GM12874 (cell line): Measurements from ENCODE around the gene PRR33.

Experiments
- TF ChIP-seq, protein P1 (sequence below): IDR thresholded peaks from 2 replicates; pipeline ENCODE4 v1.5.1; 2011; ENCODE audit warnings: low read depth, mild to moderate bottlenecking, control low read depth, low read length, moderate library complexity; ENCODE audit not compliant: insufficient read depth

The PRR33 gene

DNA sequence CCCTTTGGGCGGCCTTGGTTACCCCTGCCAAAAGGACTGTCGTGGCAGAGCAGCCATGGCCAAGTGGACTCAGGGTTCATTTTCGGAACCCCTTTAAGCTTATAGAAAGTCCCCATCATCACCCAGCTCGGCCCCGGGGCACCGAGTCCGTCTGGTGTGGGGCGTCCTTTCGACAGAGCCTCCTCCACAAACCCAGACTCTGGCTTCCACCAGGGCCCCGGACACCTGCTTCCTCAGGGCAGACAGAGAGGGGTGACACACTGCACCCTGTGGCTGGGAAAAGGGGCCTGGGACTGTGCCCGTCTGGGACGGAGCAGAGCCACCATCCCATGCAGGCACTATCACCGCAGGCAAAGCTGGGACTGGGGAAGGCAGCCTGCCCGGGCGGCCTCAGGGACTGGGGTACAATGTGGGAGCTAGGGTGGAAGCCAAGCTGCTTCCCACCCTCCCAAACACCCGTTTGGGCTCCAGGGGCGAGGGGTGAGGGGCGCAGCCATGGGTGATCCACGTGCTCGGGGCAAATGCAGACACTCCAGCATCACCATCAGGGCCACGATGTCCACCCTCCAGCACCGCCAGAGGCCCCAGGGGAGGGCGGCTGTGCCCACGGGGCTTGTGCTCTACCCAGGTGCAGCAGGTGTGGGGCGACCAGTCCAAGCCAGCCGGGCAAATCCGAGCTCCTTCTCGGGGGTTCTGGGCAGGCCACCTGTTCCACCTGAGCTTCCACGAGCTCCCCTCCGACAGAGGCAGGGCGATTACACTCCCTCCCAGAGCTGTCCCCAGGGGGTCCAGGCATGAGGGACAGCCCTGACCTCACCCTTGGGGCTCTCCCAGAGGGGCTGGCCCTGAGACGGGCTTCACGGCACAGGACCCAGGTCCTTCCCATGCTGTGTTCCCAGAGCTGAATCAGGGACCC, 43.7 kb upstream of the PRR33 start:
- TF ChIP-seq, protein P1, sequence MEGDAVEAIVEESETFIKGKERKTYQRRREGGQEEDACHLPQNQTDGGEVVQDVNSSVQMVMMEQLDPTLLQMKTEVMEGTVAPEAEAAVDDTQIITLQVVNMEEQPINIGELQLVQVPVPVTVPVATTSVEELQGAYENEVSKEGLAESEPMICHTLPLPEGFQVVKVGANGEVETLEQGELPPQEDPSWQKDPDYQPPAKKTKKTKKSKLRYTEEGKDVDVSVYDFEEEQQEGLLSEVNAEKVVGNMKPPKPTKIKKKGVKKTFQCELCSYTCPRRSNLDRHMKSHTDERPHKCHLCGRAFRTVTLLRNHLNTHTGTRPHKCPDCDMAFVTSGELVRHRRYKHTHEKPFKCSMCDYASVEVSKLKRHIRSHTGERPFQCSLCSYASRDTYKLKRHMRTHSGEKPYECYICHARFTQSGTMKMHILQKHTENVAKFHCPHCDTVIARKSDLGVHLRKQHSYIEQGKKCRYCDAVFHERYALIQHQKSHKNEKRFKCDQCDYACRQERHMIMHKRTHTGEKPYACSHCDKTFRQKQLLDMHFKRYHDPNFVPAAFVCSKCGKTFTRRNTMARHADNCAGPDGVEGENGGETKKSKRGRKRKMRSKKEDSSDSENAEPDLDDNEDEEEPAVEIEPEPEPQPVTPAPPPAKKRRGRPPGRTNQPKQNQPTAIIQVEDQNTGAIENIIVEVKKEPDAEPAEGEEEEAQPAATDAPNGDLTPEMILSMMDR: no peak

DNA sequence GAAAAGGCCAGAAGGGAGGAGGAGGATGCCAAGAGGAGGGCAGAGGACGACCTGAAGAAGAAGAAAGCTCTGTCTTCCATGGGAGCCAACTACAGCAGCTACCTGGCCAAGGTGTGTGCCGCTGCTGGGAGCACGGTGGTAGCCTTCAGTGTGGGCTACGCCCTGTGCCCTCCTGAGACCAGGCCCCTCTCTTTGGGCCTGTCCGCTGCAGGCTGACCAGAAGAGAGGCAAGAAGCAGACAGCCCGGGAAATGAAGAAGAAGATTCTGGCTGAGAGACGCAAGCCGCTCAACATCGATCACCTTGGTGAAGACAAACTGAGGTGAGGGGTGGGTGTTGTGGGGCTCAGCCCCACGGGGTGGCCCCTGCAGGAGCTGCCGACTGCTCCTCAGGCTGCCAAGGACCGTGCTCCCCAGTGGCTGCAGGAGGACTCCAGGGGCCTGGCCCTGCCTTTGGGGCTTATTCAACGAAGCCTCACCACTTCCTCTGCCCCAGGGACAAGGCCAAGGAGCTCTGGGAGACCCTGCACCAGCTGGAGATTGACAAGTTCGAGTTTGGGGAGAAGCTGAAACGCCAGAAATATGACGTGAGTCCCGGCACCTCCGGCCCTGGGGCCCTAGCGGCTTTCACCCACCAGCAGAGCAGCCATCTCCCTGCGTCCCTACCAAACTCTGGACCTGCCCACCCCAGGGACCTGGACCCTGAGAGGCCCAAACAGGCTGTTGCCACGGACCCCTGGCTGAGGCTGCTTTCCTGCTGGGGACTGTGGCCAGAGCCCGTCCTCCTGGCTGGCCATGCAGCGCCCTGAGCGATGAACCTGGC, 42.9 kb upstream of the PRR33 start:
- TF ChIP-seq, protein P1: no peak

DNA sequence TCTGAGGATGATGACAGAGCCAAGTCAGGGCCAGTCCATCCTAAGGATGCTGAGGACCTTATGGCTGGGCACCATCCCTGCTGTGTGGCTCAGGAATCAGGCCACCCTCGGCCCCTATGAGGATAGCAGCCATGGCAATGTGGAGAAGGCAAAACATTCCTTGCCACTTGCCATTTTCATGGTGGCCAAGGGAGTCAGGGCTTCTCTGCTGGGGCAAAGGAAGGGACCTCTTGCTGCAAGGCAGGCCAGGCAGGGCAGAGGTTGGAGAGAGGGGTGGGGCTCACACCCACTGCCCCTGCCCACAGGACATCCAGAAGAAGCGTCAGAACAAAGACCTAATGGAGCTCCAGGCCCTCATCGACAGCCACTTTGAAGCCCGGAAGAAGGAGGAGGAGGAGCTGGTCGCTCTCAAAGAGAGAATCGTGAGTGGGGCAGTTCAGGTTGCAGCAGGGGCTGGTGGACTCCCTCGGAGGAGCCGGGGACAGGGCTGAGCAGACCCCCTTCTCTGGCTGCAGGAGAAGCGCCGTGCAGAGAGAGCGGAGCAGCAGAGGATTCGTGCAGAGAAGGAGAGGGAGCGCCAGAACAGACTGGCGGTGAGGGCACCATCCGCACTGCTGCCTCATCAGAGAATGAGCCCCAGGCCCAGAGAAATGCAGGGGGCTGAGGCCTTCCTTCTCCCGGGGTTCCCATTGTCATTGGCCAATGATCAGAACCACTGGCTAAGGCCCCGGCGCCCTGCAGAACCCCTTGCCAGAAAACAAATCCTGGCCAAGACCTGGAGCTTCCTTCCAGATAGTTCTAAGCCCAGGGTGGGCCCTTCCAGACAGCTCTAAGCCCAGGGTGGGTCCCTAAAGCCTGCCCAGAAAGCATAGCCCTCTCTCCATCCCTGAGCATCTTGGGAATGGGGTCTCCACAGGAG, 42.0 kb upstream of the PRR33 start:
- TF ChIP-seq, protein P1: no peak

DNA sequence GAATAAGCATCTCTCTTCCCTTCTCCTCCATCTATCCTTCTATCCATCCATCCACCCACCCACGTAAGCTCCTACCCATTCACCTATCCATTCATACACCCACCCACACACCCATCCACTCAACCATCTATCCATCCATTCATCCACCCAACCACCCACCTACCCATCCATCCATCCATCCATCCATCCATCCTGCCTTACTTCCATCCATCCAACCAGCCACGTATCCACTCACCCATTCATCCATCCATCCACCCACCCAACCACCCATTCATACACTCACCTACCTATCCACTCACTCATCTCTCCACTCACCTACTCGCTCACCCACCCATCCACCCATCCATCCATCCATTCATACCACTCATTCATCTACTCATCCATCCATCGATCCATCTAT, 41.0 kb upstream of the PRR33 start:
- TF ChIP-seq, protein P1: no peak

DNA sequence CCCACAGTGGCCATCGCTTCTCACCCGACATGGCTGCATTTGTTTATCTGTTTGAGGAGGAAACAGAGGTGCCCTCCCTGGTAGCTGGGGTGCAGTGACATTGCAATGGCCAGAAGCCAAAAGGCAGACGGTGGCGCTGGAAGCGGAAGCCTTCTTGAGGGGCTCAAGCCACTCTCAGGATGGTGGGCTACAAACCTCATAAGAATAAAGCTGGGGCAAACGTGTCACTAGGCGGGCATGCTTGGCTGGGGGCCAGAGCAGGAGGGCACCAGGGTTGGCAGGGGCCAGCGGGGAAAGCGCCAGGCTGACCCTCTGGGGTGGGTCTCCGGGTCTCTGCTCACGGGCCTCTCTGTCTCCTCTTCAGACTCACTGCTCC, 40.4 kb upstream of the PRR33 start:
- TF ChIP-seq, protein P1: no peak

DNA sequence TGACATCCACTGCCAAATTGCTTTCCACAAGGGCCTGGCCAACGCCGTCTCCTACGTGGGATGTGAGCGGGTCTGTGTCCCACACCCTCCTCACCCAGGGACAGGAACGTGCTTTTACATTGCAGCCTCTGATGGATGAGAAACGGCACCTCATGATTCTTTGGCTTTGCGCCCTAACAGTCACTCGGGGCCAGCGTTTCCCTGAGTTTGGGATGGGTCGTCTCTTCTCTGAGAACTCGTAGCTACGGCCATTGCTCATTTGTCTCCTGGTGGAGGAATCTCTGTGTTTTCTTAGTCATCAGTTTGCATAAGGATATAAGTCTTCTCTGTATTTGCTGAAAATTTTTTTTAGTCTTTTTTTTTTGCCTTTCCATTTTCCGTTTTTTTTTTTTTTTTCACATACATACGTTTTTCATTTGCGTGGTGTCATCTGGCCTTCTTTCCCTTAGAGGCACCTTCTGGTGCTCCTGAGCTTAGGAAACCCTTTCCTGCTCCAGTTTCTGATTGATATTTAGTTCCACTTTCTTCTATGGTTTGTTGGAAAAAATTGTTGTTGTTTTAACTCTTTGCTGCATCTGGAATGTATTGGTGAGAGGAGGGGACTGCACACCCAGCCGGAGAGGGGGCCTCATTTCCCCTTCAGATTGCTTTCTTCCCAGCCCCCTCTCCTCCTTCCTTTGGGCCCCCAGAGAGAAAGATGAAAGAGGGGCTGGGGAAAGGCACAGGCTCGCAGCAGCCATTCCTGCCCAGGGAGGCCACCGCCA, 39.8 kb upstream of the PRR33 start:
- TF ChIP-seq, protein P1: no peak
